Mesodermal cell (in vitro differentiated cells): ENCODE results near the gene CNKSR3.

Experiments
- H3K27ac ChIP-seq: 2 replicates; pipeline ENCODE4 v1.7.0; 2013; ENCODE audit warnings: mild to moderate bottlenecking, low read depth, low read length, moderate library complexity; ENCODE audit not compliant: severe bottlenecking
- H3K36me3 ChIP-seq: 2 replicates; pipeline ENCODE4 v1.7.1; 2013; ENCODE audit warnings: mild to moderate bottlenecking, low read length, moderate library complexity; ENCODE audit not compliant: control insufficient read depth, insufficient read depth
- H3K4me1 ChIP-seq: one replicate; pipeline ENCODE4 v1.7.1; 2013; ENCODE audit warnings: mild to moderate bottlenecking, low read length; ENCODE audit not compliant: insufficient read depth, control insufficient read depth, poor library complexity, severe bottlenecking
- H3K4me3 ChIP-seq: 2 replicates; pipeline ENCODE4 v1.7.0; 2013; ENCODE audit warnings: low read length, control low read depth, mild to moderate bottlenecking; ENCODE audit not compliant: insufficient read depth, poor library complexity, severe bottlenecking; ENCODE audit errors: extremely low read depth
- H3K9me3 ChIP-seq: 2 replicates; pipeline ENCODE4 v1.7.1; 2013; ENCODE audit warnings: mild to moderate bottlenecking, low read length, moderate library complexity; ENCODE audit not compliant: control insufficient read depth
- WGBS, 2 experiments: methylation state at CpG; one replicate each; pipeline ENCODE4 v1.1.5; 2013; ENCODE audit warnings: missing lambda C conversion rate in 2 of 2; ENCODE audit not compliant: insufficient coverage in 2 of 2; 5-methylcytosine and 5-hydroxymethylcytosine counted together

The CNKSR3 gene

DNA sequence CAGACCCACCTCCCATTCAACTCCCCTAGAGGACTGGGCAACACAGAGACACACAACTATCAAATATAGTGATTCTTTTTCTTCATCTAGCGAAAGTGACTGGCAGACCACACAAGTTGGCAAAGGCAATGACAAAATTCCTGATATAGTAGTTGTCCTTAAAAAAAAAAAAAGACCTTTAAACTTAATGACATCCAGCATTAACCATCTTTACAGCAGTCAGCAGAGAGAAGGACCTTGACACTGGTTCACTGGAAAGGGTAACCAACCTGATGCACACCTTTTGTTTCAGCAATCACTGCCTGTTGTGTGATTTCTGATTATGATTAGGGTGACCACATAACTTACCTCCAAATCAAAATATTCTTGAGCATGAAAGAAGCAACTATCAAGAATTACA lies 1.7 kb upstream of the CNKSR3 start:
- Histone ChIP-seq H3K9me3 (no peaks in the 10 kb centered on the region), H3K36me3 (no peaks in the 10 kb centered on the region), H3K4me1 (peaks cover 4% of the 10 kb centered on the region), H3K4me3 (no peak overlapping the region), H3K27ac (no peak overlapping the region)
- no CpG with 5 or more reads among the region's 1 CpG for WGBS, 2 experiments

- Histone ChIP-seq H3K9me3 (no peaks in the 10 kb centered on the region), H3K4me1 (peaks cover 4% of the 10 kb centered on the region), H3K36me3 (peaks cover 2% of the 10 kb centered on the region), H3K27ac (no peak overlapping the region), H3K4me3 (no peak overlapping the region)
- 0 to 58% methylated on average over 1 to 3 of the region's 7 CpGs for WGBS, 2 experiments
Observed at GRCh38 chr6:154511791-154512190, 1.3 kb upstream of the CNKSR3 start.

GRCh38 chr6:154509421-154510143 lies 903 bp downstream of the CNKSR3 start:
- peaks cover 3% of the 10 kb centered on the region for H3K36me3 ChIP-seq
- peak overlapping the region; percentile 77 for H3K27ac ChIP-seq
- H3K4me1 ChIP-seq, result peaks cover 4% of the 10 kb centered on the region
- no peaks in the 10 kb centered on the region for H3K9me3 ChIP-seq
- WGBS, 2 experiments, result 0% methylated on average over 43 to 47 of the region's 55 CpGs
- peak overlapping the region; percentile 67 for H3K4me3 ChIP-seq

DNA sequence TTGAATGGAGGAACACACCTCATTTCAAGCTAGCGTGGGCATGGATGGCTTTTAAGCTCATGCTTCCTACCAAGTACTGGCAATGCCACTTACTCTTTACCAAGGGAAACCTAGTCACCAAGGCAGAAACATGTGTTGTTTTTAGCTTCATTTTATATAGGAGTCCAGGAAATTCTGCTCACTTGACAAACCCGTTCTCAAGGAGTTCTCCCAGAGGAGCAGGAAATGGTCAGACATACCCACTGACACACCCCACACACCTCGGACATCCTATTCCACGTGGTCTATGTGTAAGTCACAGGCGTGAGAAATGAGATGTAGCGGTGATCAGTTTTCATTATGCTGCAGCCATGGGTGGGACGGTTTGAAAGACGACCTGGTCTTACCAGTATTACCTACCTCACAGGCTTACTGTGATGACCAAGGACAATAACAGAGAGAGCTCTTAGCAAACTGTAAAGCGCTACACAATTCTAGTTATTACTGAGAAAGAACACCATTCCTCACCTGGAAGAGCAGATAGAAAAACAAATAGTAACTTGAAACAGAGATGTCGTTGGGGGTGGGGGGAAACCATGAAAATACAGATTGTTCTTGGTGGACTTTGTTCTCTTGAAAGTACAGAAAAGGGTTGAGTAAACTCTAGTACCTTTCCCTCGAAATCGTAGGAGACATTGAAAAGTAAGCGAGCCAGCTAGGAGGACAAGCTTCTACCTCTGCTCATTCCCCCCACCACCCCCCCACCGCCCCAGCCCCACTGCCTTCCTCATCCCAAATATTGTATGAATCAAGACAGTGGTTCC lies 1.7 kb downstream of the CNKSR3 start:
- WGBS, 2 experiments, result 45 to 50% methylated on average over 2 of the region's 14 CpGs
- Histone ChIP-seq H3K36me3 (peaks cover 3% of the 10 kb centered on the region), H3K27ac (no peak overlapping the region), H3K9me3 (no peaks in the 10 kb centered on the region), H3K4me3 (peak overlapping the region; percentile 67), H3K4me1 (peaks cover 1% of the 10 kb centered on the region)

DNA sequence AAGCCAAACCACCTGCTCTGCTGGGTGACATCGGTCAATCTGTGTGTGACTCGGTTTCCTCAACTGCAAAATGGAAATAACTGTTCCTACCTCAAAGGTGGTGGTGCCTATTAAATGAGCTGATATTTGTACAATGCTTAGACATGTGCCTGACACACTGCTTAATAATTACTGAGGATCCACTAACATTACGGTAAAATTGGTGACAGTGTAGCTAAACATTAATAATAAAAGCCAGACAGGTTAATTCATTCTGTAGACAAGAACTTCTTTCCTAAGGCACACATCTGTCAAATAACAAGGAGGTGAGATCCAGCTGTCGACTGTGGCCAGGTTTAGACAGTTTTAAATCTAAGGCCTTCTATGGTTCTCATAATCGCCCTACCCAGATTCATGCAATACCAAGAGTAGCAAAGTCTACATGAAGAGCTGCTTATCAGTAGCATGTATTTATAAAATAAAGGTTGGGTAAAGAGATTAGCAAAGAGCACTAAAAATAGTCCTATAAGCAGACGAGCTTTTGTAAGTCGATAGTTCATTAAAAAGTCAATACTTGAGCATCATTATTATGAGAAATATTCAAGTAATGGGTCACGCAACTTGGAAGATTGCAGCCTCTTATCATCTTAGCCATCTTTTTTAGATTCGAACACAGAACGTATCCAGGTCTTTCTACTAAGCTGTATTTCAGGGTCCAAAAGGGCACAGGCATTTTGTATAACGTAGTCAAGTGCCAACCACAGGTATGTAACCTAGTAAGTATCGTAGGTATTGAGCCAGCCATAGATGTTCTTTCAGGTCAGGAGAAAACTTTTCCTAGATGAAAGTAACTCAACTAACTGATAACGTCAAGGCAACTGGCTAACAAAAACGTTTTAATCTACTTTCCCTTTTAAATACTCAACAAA lies 3.2 kb downstream of the CNKSR3 start:
- 86 to 89% methylated on average over 7 to 9 of the region's 14 CpGs for WGBS, 2 experiments
- Histone ChIP-seq H3K27ac (no peak overlapping the region), H3K4me1 (no peaks in the 10 kb centered on the region), H3K36me3 (peaks cover 3% of the 10 kb centered on the region), H3K9me3 (no peaks in the 10 kb centered on the region), H3K4me3 (no peak overlapping the region)

GRCh38 chr6:154506582-154506981 lies 3.9 kb downstream of the CNKSR3 start:
- Histone ChIP-seq H3K4me3 (no peak overlapping the region), H3K4me1 (no peaks in the 10 kb centered on the region), H3K9me3 (no peaks in the 10 kb centered on the region), H3K27ac (no peak overlapping the region), H3K36me3 (peaks cover 3% of the 10 kb centered on the region)
- WGBS, 2 experiments, result 94 to 99% methylated on average over 7 to 8 of the region's 9 CpGs

- H3K9me3 ChIP-seq, result no peaks in the 10 kb centered on the region
- no peaks in the 10 kb centered on the region for H3K4me1 ChIP-seq
- H3K4me3 ChIP-seq, result no peak overlapping the region
Observed at GRCh38 chr6:154506108-154506507, 4.4 kb downstream of the CNKSR3 start.

GRCh38 chr6:154504865-154505449 lies 5.5 kb downstream of the CNKSR3 start:
- H3K36me3 ChIP-seq, result peaks cover 3% of the 10 kb centered on the region
- 96 to 100% methylated on average over 1 to 5 of the region's 5 CpGs for WGBS, 2 experiments

More at GRCh38 chr6:154506108-154506507, 4.4 kb downstream of the CNKSR3 start:
- Histone ChIP-seq H3K27ac (no peak overlapping the region), H3K36me3 (peaks cover 3% of the 10 kb centered on the region)

DNA sequence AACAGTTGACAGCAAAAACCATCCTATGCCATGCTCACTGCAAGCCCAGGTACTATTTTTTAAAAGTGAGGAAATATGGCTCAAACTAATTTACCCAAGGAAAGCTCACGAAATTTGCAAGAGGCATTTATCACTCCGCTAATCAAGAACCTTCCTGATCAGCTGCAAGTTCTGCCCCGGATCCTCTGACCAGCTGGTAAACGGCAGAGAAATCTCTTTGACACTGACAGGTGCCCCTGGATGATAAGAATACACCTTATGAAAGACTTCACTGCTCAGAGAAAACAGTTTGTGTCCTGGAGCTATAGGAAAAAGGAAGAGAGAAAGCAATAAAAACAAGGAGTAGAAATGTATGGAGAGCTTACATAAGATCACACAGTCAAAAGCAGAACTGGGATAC lies 6.4 kb downstream of the CNKSR3 start:
- peaks cover 3% of the 10 kb centered on the region for H3K36me3 ChIP-seq
- WGBS, 2 experiments, result 91 to 100% methylated on average over 3 of the region's 4 CpGs
- H3K9me3 ChIP-seq, result no peaks in the 10 kb centered on the region
- H3K4me1 ChIP-seq, result no peaks in the 10 kb centered on the region
- no peak overlapping the region for H3K27ac ChIP-seq
- no peak overlapping the region for H3K4me3 ChIP-seq

More at GRCh38 chr6:154504865-154505449, 5.5 kb downstream of the CNKSR3 start:
- no peaks in the 10 kb centered on the region for H3K9me3 ChIP-seq
- no peak overlapping the region for H3K4me3 ChIP-seq
- H3K4me1 ChIP-seq, result no peaks in the 10 kb centered on the region
- H3K27ac ChIP-seq, result no peak overlapping the region

GRCh38 chr6:154503658-154504057 lies 6.8 kb downstream of the CNKSR3 start:
- H3K27ac ChIP-seq, result no peak overlapping the region
- H3K9me3 ChIP-seq, result no peaks in the 10 kb centered on the region
- H3K36me3 ChIP-seq, result peaks cover 3% of the 10 kb centered on the region
- no peak overlapping the region for H3K4me3 ChIP-seq
- H3K4me1 ChIP-seq, result no peaks in the 10 kb centered on the region
- 30 to 32% methylated on average over 3 to 4 of the region's 5 CpGs for WGBS, 2 experiments
